Measurements from ENCODE around the gene OR6V1. TPM values are rescaled to one million over a fixed set of nuclear protein-coding genes. Genes with fewer than 3 reads are reported as not detected.

Gene OR6V1
- total RNA-seq, 2 donors from 2014 or later: not detected

- ATAC-seq (ENCODE audit: insufficient number of reproducible peaks, low FRiP score, low read depth) (no peak), DNase-seq (ENCODE audit: low spot score) (peak; percentile 43)
- Histone ChIP-seq H3K36me3 (no peaks in the 10 kb centered on the region), H3K4me3 (no peak overlapping the region), H3K27me3 (replicated peaks; ENCODE audit: insufficient read depth) (no peaks in the 10 kb centered on the region), H3K27ac (no peak overlapping the region), H3K4me1 (ENCODE audit: control insufficient read depth in 1 of 2, low read depth in 2 of 2) (peaks cover 0 to under 1% of the 10 kb centered on the region in 2 donors), H3K9me3 (no peaks in the 10 kb centered on the region)
- TF ChIP-seq, protein P1, sequence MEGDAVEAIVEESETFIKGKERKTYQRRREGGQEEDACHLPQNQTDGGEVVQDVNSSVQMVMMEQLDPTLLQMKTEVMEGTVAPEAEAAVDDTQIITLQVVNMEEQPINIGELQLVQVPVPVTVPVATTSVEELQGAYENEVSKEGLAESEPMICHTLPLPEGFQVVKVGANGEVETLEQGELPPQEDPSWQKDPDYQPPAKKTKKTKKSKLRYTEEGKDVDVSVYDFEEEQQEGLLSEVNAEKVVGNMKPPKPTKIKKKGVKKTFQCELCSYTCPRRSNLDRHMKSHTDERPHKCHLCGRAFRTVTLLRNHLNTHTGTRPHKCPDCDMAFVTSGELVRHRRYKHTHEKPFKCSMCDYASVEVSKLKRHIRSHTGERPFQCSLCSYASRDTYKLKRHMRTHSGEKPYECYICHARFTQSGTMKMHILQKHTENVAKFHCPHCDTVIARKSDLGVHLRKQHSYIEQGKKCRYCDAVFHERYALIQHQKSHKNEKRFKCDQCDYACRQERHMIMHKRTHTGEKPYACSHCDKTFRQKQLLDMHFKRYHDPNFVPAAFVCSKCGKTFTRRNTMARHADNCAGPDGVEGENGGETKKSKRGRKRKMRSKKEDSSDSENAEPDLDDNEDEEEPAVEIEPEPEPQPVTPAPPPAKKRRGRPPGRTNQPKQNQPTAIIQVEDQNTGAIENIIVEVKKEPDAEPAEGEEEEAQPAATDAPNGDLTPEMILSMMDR (IDR thresholded peaks at IDR 0.05): peak; percentile 94
Measured at GRCh38 chr7:143008007-143008901, 43.9 kb upstream of the OR6V1 start.

DNA sequence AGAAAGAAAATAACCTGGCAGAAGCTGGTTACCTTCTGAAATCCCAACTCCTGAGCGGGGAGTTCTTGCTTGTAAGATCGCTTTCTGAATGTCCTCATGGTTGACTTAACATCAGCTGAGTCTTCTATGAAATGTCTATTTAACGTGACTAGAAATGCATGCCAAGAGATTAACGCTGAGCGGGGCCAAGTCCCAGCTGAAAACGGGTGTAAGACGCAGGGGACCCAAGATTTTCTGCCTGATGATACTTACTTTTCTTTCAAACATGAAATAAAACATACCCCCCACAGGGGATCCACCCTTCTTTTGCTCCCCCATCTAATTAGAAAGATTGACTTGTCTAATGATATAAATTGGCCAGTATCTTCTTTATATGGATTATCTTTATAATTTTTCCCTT, 40.1 kb upstream of the OR6V1 start:
- H3K4me1 ChIP-seq (ENCODE audit: control insufficient read depth in 1 of 2, low read depth in 2 of 2): peaks cover 0 to 11% of the 10 kb centered on the region in 2 donors
- H3K9me3 ChIP-seq: no peaks in the 10 kb centered on the region
- ATAC-seq (ENCODE audit: insufficient number of reproducible peaks, low FRiP score, low read depth) (no peak), DNase-seq (ENCODE audit: low spot score) (no peak)
- H3K27ac ChIP-seq: no peak overlapping the region
- no peaks in the 10 kb centered on the region for H3K36me3 ChIP-seq
- TF ChIP-seq, protein P1 (IDR thresholded peaks at IDR 0.05): no peak
- H3K4me3 ChIP-seq: no peak overlapping the region
- H3K27me3 ChIP-seq (replicated peaks; ENCODE audit: insufficient read depth): no peaks in the 10 kb centered on the region

GRCh38 chr7:143012409-143012808, 39.7 kb upstream of the OR6V1 start:
- no peak for ATAC-seq (ENCODE audit: insufficient number of reproducible peaks, low FRiP score, low read depth)
- no peaks in the 10 kb centered on the region for H3K27me3 ChIP-seq (replicated peaks; ENCODE audit: insufficient read depth)
- H3K27ac ChIP-seq: no peak overlapping the region

GRCh38 chr7:143013473-143013872, 38.7 kb upstream of the OR6V1 start:
- Histone ChIP-seq H3K27me3 (replicated peaks; ENCODE audit: insufficient read depth) (no peaks in the 10 kb centered on the region), H3K36me3 (no peaks in the 10 kb centered on the region), H3K4me1 (ENCODE audit: control insufficient read depth in 1 of 2, low read depth in 2 of 2) (peaks cover 0 to 11% of the 10 kb centered on the region in 2 donors), H3K9me3 (no peaks in the 10 kb centered on the region), H3K4me3 (no peak overlapping the region), H3K27ac (no peak overlapping the region)
- TF ChIP-seq, protein P1 (IDR thresholded peaks at IDR 0.05): no peak
- ATAC-seq (ENCODE audit: insufficient number of reproducible peaks, low FRiP score, low read depth) (peak; percentile 37), DNase-seq (ENCODE audit: low spot score) (no peak)

More at GRCh38 chr7:143012409-143012808, 39.7 kb upstream of the OR6V1 start:
- DNase-seq (ENCODE audit: low spot score): no peak
- H3K4me3 ChIP-seq: no peak overlapping the region
- H3K9me3 ChIP-seq: no peaks in the 10 kb centered on the region
- no peaks in the 10 kb centered on the region for H3K36me3 ChIP-seq
- peaks cover 0 to 11% of the 10 kb centered on the region in 2 donors for H3K4me1 ChIP-seq (ENCODE audit: control insufficient read depth in 1 of 2, low read depth in 2 of 2)
- TF ChIP-seq, protein P1 (IDR thresholded peaks at IDR 0.05): no peak

GRCh38 chr7:143013893-143014292, 38.2 kb upstream of the OR6V1 start:
- TF ChIP-seq, protein P1 (IDR thresholded peaks at IDR 0.05): no peak
- DNase-seq (ENCODE audit: low spot score): no peak
- peaks cover 0 to 11% of the 10 kb centered on the region in 2 donors for H3K4me1 ChIP-seq (ENCODE audit: control insufficient read depth in 1 of 2, low read depth in 2 of 2)
- H3K36me3 ChIP-seq: no peaks in the 10 kb centered on the region
- no peak overlapping the region for H3K27ac ChIP-seq
- no peaks in the 10 kb centered on the region for H3K9me3 ChIP-seq
- H3K27me3 ChIP-seq (replicated peaks; ENCODE audit: insufficient read depth): no peaks in the 10 kb centered on the region
- no peak for ATAC-seq (ENCODE audit: insufficient number of reproducible peaks, low FRiP score, low read depth)
- no peak overlapping the region for H3K4me3 ChIP-seq
